Measurements from ENCODE around the gene SLC22A4. TPM values are rescaled to one million over a fixed set of nuclear protein-coding genes. Genes with fewer than 3 reads are reported as not detected.

SLC22A4 gene
- total RNA-seq, 1 donor, result 7.3 TPM

GRCh38 chr5:132389051-132389331 is 94.8 kb downstream of the SLC22A4 start:
- no peak for DNase-seq (ENCODE audit: low read depth in 2 of 3, low spot score in 2 of 3)

- no peak for DNase-seq (ENCODE audit: low read depth in 2 of 3, low spot score in 2 of 3)
Observed at GRCh38 chr5:132389585-132390286, 95.5 kb downstream of the SLC22A4 start.

- DNase-seq (ENCODE audit: low read depth in 2 of 3, low spot score in 2 of 3), result no peak
Observed at GRCh38 chr5:132391247-132391646, 97.1 kb downstream of the SLC22A4 start.

GRCh38 chr5:132391870-132392269 is 97.7 kb downstream of the SLC22A4 start:
- DNase-seq (ENCODE audit: low read depth in 2 of 3, low spot score in 2 of 3), result no peak

GRCh38 chr5:132392411-132392810 is 98.2 kb downstream of the SLC22A4 start:
- no peak for DNase-seq (ENCODE audit: low read depth in 2 of 3, low spot score in 2 of 3)

GRCh38 chr5:132392978-132393825 is 99.0 kb downstream of the SLC22A4 start:
- DNase-seq (ENCODE audit: low read depth in 2 of 3, low spot score in 2 of 3), result no peak

Small RNAs within 50 kb of the gene (small RNA-seq; reads per million reads assigned to genes)
- gene MIR3936, result 0.47 reads per million

Other genes with a start within 250 kb of the SLC22A4 start
- gene IL3, start 233.7 kb upstream of the SLC22A4 start, total RNA-seq, result not detected
- not detected for gene CSF2, start 220.6 kb upstream of the SLC22A4 start, total RNA-seq
- gene P4HA2, start 66.5 kb upstream of the SLC22A4 start, total RNA-seq, result 0.54 TPM
- 1.6 TPM for gene PDLIM4, start 36.7 kb upstream of the SLC22A4 start, total RNA-seq
- 12.9 TPM for gene SLC22A5, start 75.3 kb downstream of the SLC22A4 start, total RNA-seq
- 181 TPM for gene IRF1, start 196.4 kb downstream of the SLC22A4 start, total RNA-seq
- not detected for gene IL5, start 249.1 kb downstream of the SLC22A4 start, total RNA-seq